Posterior vena cava (tissue), 2 donors: ENCODE data around the gene OR7A17. TPM values are rescaled to one million over a fixed set of nuclear protein-coding genes. Genes with fewer than 3 reads are reported as not detected.

ENCODE experiments used
- total RNA-seq, 2 donors: library from RNA; stranded (reverse); fragmentation: NEBNext Ultra II Directional; extraction: Animal tissue kit (Norgen Biotek cat#: 25700); gene quantifications; one replicate each; pipeline ENCODE4 v1.2.1, GENCODE V29; 2021
- donor health status: DM: yes; HTN: yes; CAD: no.
- donor health status: DM: yes; HTN: yes; CAD: no.

OR7A17 gene
- total RNA-seq, 2 donors from 2014 or later, result not detected

Other genes starting within 250 kb of the OR7A17 start
- gene ADGRE3, start 211.3 kb downstream of the OR7A17 start, total RNA-seq, result under 1 TPM in 1 of 2 donors, not detected in 1; 0.23 TPM
- 10 to 100 TPM; 17.5 to 20.3 TPM for gene ZNF333, start 196.1 kb downstream of the OR7A17 start, total RNA-seq
- gene ADGRE2, start 107.6 kb downstream of the OR7A17 start, total RNA-seq, result 1 to 10 TPM; 4.0 to 4.3 TPM
- gene OR7A5, start 50.9 kb downstream of the OR7A17 start, total RNA-seq, result not detected
- gene OR7C1, start 50.9 kb downstream of the OR7A17 start, total RNA-seq, result not detected
- not detected for gene OR7A10, start 37.2 kb downstream of the OR7A17 start, total RNA-seq
- gene OR7C2, start 55.4 kb upstream of the OR7A17 start, total RNA-seq, result not detected
- not detected for gene SLC1A6, start 93.7 kb upstream of the OR7A17 start, total RNA-seq
- gene CASP14, start 163.3 kb upstream of the OR7A17 start, total RNA-seq, result not detected
- not detected for gene OR1I1, start 196.1 kb upstream of the OR7A17 start, total RNA-seq
- gene SYDE1, start 221.3 kb upstream of the OR7A17 start, total RNA-seq, result 10 to 100 TPM; 42.4 to 44.6 TPM